ENCODE measurements around the gene MRPS2. TPM values are rescaled to one million over a fixed set of nuclear protein-coding genes. Genes with fewer than 3 reads are reported as not detected.

The MRPS2 gene
- total and polyA plus RNA-seq, 9 of the 15 experiments (the other 6 are each of a cell fraction or from before 2014, with no cell fraction given): 8.0 to 167 (median 81.3) TPM

DNA sequence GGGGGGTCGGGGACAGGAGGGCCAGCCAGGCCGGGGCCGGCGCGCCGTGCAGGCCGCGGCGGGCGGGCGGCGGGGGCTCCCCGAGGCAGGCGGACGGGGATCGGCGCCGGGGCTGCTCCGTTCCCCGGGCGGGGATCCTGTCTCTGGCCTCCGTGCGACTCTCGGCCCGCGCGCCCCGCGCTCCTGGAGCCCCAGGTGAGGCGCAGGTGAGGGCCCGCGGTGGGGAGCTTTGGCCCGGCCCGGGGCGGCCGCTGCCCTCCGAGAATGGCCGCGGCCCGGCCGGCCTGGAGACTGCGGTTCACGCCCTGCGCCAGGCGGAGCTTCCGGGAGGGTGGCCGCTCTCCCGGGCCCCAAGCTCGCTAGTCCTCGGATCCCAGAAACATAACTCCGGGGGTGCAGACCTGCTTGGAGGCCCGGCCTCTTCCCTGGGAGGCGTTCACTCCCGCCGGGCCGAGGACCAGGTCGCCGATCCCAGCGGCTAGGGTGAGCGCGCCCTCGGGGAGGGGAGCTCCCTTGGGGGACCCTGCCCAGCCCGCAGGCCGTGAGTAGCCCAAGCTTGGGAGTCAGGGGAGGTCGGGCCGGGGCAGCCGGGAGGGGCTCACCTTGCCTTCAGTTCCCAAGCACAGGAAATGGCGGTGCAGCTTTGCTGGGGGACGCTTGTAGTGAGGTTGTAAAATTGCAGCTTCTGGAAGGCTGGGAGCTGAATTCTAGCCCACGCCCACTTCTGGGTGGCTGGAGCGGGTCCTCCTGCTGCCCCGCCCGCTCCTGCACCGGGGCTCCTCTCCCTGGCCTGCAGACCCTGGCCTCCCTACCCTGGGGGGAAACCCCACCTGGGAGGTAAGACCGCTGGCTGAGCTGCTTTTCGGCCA, 20.2 kb upstream of the MRPS2 start:
- Histone ChIP-seq H3K27ac (ENCODE audit: extremely low read depth, low read depth, low read length) (peak overlapping the region; percentile 73), H3K4me3 (peak overlapping the region; percentile 68), H3K27me3 (ENCODE audit: control insufficient read depth in 2 of 2, insufficient read depth in 2 of 2, low read length in 2 of 2) (no peaks in the 10 kb centered on the region), H3K4me2 (ENCODE audit: insufficient read depth, low read length) (peak overlapping the region; percentile 84), H4K20me1 (replicated peaks; ENCODE audit: control insufficient read depth, insufficient read depth, low read length) (no peaks in the 10 kb centered on the region), H3K9me3 (replicated peaks; ENCODE audit: control insufficient read depth, insufficient read depth, low read depth, low read length) (no peaks in the 10 kb centered on the region), H2AFZ (ENCODE audit: low read depth, low read length) (peak overlapping the region; percentile 85), H3K79me2 (ENCODE audit: control insufficient read depth, insufficient read depth, low read length) (peaks cover 23% of the 10 kb centered on the region), H3K9me1 (ENCODE audit: control insufficient read depth, insufficient read depth, low read length) (no peaks in the 10 kb centered on the region), H3K4me1 (replicated peaks in 1 of 2; ENCODE audit: control insufficient read depth in 2 of 2, insufficient read depth in 2 of 2, low read length in 2 of 2) (peaks cover 3 to 38% of the 10 kb centered on the region in 2 experiments; a peak in 4 of 5 replicates), H3K9ac (ENCODE audit: insufficient read depth in 1 of 2, low read depth in 2 of 2, low read length in 2 of 2) (peak overlapping the region; percentile 75 to 96), H3K36me3 (ENCODE audit: control insufficient read depth, insufficient read depth, low read length) (peaks cover 21% of the 10 kb centered on the region; the same call in 1 of the 3 replicates)
- FAIRE-seq (peak; percentile 77), ATAC-seq (peak; percentile 86), DNase-seq (ENCODE audit: extremely low read depth in 1 of 4, low spot score in 3 of 4) (peak; percentile 56 to 70 (median 56))
- in situ Hi-C loops (cut with MboI) (no loop called here), intact Hi-C loops (cut with micrococcal nuclease) (no loop called here)
- ChIA-PET POLR2A (interaction anchor here (0.6 to 2.8 kb wide), 7 partner anchors 10 to 109 kb away, joined by 3 to 13 read pairs (median 3); no protein-coding TSS in a partner anchor), CTCF (ENCODE audit: low intra/inter-chr PET ratio) (no interaction called here)
- 1% methylated on average over 39 of the region's 76 CpGs for WGBS (ENCODE audit: insufficient coverage, low coverage, missing lambda C conversion rate)
- BruUV-seq (replicated peaks): no TSS peak
- TF ChIP-seq KLF13 (tag; IDR thresholded peaks at IDR 0.05; ENCODE audit: borderline replicate concordance, low read depth) (peak; percentile 72; the same call in 1 of the 2 replicates), TAF1 (IDR thresholded peaks at IDR 0.05; ENCODE audit: control insufficient read depth, extremely low read depth, insufficient read depth, low read length, severe bottlenecking) (peak; percentile 54), RBFOX2 (IDR thresholded peaks at IDR 0.05; ENCODE audit: low read depth, low read length) (peak; percentile 78), SMAD4 (CRISPR knock-in tag; conservative IDR thresholded peaks at IDR 0.05) (0 out of 2 replicates have a peak, but pooled peaks have one; percentile 12), THRAP3 (IDR thresholded peaks at IDR 0.05; ENCODE audit: borderline replicate concordance) (no peak), SUPT5H (IDR thresholded peaks at IDR 0.05) (peak; percentile 39; the same call in 1 of the 2 replicates), SAP30 (IDR thresholded peaks at IDR 0.05; ENCODE audit: borderline replicate concordance, insufficient read depth, low read depth, low read length, poor library complexity, severe bottlenecking) (peak; percentile 48), ZNF239 (CRISPR knock-in tag; IDR thresholded peaks at IDR 0.05) (no peak), NEUROD1 (IDR thresholded peaks at IDR 0.05; ENCODE audit: borderline replicate concordance, low read depth, low read length, partially characterized antibody) (peak; percentile 10), SP1 (CRISPR knock-in tag; IDR thresholded peaks at IDR 0.05) (0 out of 2 replicates have a peak, but pooled peaks have one; percentile 19), CREM (IDR thresholded peaks at IDR 0.05; ENCODE audit: low read depth) (0 out of 2 replicates have a peak, but pooled peaks have one; percentile 3)
- TF ChIP-seq, protein P1, sequence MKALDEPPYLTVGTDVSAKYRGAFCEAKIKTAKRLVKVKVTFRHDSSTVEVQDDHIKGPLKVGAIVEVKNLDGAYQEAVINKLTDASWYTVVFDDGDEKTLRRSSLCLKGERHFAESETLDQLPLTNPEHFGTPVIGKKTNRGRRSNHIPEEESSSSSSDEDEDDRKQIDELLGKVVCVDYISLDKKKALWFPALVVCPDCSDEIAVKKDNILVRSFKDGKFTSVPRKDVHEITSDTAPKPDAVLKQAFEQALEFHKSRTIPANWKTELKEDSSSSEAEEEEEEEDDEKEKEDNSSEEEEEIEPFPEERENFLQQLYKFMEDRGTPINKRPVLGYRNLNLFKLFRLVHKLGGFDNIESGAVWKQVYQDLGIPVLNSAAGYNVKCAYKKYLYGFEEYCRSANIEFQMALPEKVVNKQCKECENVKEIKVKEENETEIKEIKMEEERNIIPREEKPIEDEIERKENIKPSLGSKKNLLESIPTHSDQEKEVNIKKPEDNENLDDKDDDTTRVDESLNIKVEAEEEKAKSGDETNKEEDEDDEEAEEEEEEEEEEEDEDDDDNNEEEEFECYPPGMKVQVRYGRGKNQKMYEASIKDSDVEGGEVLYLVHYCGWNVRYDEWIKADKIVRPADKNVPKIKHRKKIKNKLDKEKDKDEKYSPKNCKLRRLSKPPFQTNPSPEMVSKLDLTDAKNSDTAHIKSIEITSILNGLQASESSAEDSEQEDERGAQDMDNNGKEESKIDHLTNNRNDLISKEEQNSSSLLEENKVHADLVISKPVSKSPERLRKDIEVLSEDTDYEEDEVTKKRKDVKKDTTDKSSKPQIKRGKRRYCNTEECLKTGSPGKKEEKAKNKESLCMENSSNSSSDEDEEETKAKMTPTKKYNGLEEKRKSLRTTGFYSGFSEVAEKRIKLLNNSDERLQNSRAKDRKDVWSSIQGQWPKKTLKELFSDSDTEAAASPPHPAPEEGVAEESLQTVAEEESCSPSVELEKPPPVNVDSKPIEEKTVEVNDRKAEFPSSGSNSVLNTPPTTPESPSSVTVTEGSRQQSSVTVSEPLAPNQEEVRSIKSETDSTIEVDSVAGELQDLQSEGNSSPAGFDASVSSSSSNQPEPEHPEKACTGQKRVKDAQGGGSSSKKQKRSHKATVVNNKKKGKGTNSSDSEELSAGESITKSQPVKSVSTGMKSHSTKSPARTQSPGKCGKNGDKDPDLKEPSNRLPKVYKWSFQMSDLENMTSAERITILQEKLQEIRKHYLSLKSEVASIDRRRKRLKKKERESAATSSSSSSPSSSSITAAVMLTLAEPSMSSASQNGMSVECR (CRISPR knock-in tag; IDR thresholded peaks at IDR 0.05): peak; percentile 23; the same call in 1 of the 2 replicates
- TF ChIP-seq, protein P2, sequence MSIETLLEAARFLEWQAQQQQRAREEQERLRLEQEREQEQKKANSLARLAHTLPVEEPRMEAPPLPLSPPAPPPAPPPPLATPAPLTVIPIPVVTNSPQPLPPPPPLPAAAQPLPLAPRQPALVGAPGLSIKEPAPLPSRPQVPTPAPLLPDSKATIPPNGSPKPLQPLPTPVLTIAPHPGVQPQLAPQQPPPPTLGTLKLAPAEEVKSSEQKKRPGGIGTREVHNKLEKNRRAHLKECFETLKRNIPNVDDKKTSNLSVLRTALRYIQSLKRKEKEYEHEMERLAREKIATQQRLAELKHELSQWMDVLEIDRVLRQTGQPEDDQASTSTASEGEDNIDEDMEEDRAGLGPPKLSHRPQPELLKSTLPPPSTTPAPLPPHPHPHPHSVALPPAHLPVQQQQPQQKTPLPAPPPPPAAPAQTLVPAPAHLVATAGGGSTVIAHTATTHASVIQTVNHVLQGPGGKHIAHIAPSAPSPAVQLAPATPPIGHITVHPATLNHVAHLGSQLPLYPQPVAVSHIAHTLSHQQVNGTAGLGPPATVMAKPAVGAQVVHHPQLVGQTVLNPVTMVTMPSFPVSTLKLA (conservative IDR thresholded peaks at IDR 0.05): 0 out of 4 replicates have a peak, but pooled peaks of 1 of the 2 experiments have one; percentile 42
